Immature natural killer cell (primary cell): ENCODE measurements around the gene BCAM. TPM values are rescaled to one million over a fixed set of nuclear protein-coding genes. Genes with fewer than 3 reads are reported as not detected.
"Not testable (repeated sequence)": the region's sequence is repeated elsewhere in the genome, so short reads cannot be mapped to it uniquely, and the experiment has no call there.

Source experiments
- DNase-seq, 3 donors: peaks; one replicate each; pipeline ENCODE4 v3.0.0; 2022; ENCODE audit warnings: mixed read lengths in 1 of 3
- H3K27ac Mint-ChIP-seq, 6 donors: one replicate each; pipeline ENCODE4 v1.8.0; 2020; ENCODE audit warnings: mixed read lengths in 6 of 6, mild to moderate bottlenecking in 5 of 6, inconsistent platforms in 4 of 6, moderate library complexity in 3 of 6
- H3K27me3 Mint-ChIP-seq, 3 donors: one replicate each; pipeline ENCODE4 v1.8.0; 2020 to 2021; ENCODE audit warnings: low read depth in 3 of 3, mild to moderate bottlenecking in 3 of 3, mixed read lengths in 3 of 3, moderate library complexity in 3 of 3, inconsistent platforms in 1 of 3
- H3K36me3 Mint-ChIP-seq, 3 donors: one replicate each; pipeline ENCODE4 v1.8.0; 2020; ENCODE audit warnings: mixed read lengths in 3 of 3, inconsistent platforms in 2 of 3, mild to moderate bottlenecking in 2 of 3
- H3K4me1 Mint-ChIP-seq, 2 donors: one replicate each; pipeline ENCODE4 v1.8.0; 2020; ENCODE audit warnings: inconsistent platforms in 2 of 2, mild to moderate bottlenecking in 2 of 2, mixed read lengths in 2 of 2, moderate library complexity in 1 of 2
- H3K4me3 Mint-ChIP-seq, 5 donors: one replicate each; pipeline ENCODE4 v1.8.0; 2020; ENCODE audit warnings: mild to moderate bottlenecking in 5 of 5, mixed read lengths in 5 of 5, inconsistent platforms in 3 of 5, moderate library complexity in 3 of 5
- H3K9me3 Mint-ChIP-seq, 6 donors: one replicate each; pipeline ENCODE4 v1.8.0; 2020; ENCODE audit warnings: mild to moderate bottlenecking in 6 of 6, mixed read lengths in 6 of 6, inconsistent platforms in 4 of 6, moderate library complexity in 3 of 6
- polyA plus RNA-seq, 3 donors: library from polyadenylated mRNA; unstranded; fragments of 300-500 nt; fragmentation: Illumina TruSeq; gene quantifications; one replicate each; pipeline ENCODE4 v1.2.3, GENCODE V29; 2021

BCAM gene
- polyA plus RNA-seq, 3 donors from 2014 or later: not detected

DNA sequence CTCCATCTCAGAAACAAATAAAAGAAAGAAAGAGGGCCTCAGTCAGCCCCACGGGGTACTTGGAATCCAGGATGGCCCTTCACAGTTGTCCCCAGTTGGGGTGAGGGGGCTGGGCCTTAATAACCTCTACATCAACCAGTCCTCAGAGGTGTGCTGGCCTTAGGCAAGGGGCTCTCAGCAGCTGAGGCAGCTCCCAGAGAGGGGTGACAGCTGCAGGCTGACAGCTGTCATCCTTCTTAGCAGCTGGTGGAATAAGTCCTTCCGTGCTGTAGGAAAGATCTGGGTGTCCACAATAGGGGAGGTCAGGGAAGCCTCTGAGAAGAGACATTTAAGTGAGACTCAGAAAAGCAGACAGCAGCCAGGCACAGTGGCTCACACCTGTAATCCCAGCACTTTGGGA is 7.4 kb downstream of the BCAM start:
- peaks cover 1 to 4% (median 4%) of the 10 kb centered on the region in 3 donors for H3K27me3 Mint-ChIP-seq
- no peak overlapping the region for H3K4me3 Mint-ChIP-seq
- no peaks in the 10 kb centered on the region for H3K4me1 Mint-ChIP-seq
- no peaks in the 10 kb centered on the region for H3K36me3 Mint-ChIP-seq
- no peak overlapping the region for H3K27ac Mint-ChIP-seq
- DNase-seq: no peak
- H3K9me3 Mint-ChIP-seq: no peaks in the 10 kb centered on the region

DNA sequence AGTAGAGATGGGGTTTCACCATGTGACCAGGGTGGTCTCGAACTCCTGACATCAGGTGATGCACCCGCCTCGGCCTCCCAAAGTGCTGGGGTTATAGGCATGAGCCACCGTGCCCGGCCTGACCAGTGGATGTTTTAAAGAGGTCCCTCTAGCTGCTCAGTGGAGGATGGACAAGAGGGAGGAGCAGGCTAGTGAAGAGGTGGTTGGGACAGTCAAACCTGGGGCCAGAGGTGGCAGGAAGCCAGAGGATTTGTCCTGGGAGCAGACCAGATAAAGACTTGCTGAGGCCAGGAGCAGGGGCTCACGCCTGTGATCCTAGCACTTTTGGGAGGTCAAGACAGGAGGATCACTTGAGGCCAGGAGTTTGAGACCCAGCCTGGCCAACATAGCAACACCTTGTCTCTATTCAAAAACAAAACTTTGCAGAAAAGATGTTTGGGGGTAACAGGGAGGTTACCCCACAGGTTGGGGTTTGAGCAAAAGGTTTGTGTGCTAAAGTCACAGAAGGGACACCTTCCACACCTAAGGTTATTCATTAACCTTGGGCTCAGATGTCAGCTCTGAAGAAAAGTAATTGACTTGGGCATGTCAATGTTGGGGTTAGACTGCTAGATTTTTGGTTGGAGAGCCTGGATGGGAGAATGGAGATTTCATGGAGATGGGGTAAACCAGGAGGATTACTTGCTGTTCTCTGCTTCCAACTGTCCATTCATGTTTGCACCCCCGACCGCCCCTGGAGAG is 9.0 kb downstream of the BCAM start:
- Mint-ChIP-seq H3K36me3 (no peaks in the 10 kb centered on the region), H3K27ac (no peak overlapping the region), H3K9me3 (no peaks in the 10 kb centered on the region), H3K4me3 (no peak overlapping the region), H3K4me1 (no peaks in the 10 kb centered on the region), H3K27me3 (peaks cover 3 to 4% (median 4%) of the 10 kb centered on the region in 3 donors)
- no peak for DNase-seq

DNA sequence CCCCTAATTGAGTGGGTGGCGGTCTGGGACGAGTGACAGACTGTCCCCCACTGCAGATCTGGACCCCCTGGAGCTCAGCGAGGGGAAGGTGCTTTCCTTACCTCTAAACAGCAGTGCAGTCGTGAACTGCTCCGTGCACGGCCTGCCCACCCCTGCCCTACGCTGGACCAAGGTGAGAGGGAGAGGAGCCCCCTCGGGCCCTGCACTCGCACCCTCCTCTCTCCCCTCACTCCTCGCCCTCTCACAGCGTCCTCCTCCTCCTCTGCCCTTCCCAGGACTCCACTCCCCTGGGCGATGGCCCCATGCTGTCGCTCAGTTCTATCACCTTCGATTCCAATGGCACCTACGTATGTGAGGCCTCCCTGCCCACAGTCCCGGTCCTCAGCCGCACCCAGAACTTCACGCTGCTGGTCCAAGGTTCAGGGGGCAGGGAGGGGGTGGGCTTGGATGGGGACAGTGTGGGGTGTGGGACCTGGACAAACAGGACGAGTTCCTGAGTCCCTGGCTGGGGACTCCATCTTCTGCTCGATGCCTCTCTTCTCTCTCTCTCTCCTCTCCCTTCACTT is 9.6 kb downstream of the BCAM start:
- no peaks in the 10 kb centered on the region for H3K36me3 Mint-ChIP-seq

DNA sequence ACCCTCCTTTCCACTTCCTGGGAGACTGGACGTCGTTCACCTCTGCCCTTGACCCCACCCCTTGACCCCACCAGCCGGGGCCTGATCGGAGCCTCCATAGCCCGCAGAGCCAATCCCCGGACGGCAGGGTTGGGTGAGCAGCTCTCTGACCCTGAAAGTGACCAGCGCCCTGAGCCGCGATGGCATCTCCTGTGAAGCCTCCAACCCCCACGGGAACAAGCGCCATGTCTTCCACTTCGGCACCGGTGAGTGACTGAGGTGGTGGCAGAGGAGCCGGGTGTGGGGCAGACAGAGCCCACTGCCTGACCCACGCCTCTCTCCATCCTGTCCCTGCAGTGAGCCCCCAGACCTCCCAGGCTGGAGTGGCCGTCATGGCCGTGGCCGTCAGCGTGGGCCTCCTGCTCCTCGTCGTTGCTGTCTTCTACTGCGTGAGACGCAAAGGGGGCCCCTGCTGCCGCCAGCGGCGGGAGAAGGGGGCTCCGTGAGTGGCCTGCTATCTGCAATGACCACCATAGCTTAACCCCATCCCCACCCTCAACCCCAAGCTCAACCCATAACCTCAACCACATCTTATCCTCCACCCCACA is 10.4 kb downstream of the BCAM start:
- Mint-ChIP-seq H3K4me1 (no peaks in the 10 kb centered on the region), H3K27ac (no peak overlapping the region), H3K4me3 (no peak overlapping the region), H3K36me3 (no peaks in the 10 kb centered on the region), H3K27me3 (peaks cover 2 to 5% (median 4%) of the 10 kb centered on the region in 3 donors), H3K9me3 (no peaks in the 10 kb centered on the region)
- DNase-seq: no peak

More for the DNA sequence above, 9.6 kb downstream of the BCAM start:
- H3K4me3 Mint-ChIP-seq: no peak overlapping the region
- H3K9me3 Mint-ChIP-seq: no peaks in the 10 kb centered on the region
- no peak overlapping the region for H3K27ac Mint-ChIP-seq
- DNase-seq: no peak
- H3K4me1 Mint-ChIP-seq: no peaks in the 10 kb centered on the region
- peaks cover 3 to 4% (median 4%) of the 10 kb centered on the region in 3 donors for H3K27me3 Mint-ChIP-seq

DNA sequence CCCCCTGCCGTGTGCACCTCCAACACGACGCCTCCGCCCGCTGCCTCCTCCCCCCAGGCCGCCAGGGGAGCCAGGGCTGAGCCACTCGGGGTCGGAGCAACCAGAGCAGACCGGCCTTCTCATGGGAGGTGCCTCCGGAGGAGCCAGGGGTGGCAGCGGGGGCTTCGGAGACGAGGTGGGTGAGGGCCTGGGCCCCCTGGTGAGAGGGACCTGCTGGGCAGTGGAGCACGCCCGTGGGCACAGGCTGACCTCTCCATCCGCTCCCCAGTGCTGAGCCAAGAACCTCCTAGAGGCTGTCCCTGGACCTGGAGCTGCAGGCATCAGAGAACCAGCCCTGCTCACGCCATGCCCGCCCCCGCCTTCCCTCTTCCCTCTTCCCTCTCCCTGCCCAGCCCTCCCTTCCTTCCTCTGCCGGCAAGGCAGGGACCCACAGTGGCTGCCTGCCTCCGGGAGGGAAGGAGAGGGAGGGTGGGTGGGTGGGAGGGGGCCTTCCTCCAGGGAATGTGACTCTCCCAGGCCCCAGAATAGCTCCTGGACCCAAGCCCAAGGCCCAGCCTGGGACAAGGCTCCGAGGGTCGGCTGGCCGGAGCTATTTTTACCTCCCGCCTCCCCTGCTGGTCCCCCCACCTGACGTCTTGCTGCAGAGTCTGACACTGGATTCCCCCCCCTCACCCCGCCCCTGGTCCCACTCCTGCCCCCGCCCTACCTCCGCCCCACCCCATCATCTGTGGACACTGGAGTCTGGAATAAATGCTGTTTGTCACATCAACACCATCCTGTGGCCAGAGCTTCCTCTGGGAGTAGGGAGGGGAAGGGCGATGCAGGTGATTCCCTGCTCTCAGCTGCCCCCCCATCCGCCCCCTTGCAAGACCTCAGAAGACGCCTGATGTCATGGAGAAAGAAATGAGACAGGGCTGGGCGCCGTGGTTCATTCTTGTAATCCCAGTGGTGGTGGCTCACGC is 12.0 kb downstream of the BCAM start:
- no peaks in the 10 kb centered on the region for H3K4me1 Mint-ChIP-seq
- H3K27me3 Mint-ChIP-seq: peaks cover 2 to 7% (median 2%) of the 10 kb centered on the region in 3 donors
- DNase-seq: no peak
- no peaks in the 10 kb centered on the region for H3K36me3 Mint-ChIP-seq
- H3K4me3 Mint-ChIP-seq: no peak overlapping the region
- H3K27ac Mint-ChIP-seq: no peak overlapping the region
- no peaks in the 10 kb centered on the region for H3K9me3 Mint-ChIP-seq

DNA sequence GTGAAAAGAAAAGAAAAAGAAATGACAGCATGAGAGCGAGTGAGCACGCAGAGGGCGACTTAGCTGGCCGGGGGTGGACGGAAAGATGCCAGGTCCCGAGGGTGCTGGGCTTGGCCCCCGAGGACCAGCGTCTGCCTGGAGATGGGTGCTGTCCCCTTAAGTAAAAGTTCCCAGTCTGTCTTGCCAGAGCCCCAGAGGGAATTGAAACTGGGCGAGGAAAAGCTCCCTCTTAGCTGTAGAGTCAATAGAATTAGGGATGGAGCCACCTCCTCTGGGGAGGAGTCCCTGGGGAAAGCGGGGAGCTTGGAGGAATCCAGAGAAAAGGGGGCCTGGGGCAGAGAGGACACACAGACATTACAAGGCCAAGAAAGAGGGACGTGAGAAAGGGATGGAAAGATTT is 13.3 kb downstream of the BCAM start:
- Mint-ChIP-seq H3K4me3 (no peak overlapping the region), H3K36me3 (no peaks in the 10 kb centered on the region), H3K27me3 (peaks cover 2 to 10% (median 4%) of the 10 kb centered on the region in 3 donors), H3K27ac (no peak overlapping the region), H3K4me1 (no peaks in the 10 kb centered on the region), H3K9me3 (no peaks in the 10 kb centered on the region)
- no peak for DNase-seq

DNA sequence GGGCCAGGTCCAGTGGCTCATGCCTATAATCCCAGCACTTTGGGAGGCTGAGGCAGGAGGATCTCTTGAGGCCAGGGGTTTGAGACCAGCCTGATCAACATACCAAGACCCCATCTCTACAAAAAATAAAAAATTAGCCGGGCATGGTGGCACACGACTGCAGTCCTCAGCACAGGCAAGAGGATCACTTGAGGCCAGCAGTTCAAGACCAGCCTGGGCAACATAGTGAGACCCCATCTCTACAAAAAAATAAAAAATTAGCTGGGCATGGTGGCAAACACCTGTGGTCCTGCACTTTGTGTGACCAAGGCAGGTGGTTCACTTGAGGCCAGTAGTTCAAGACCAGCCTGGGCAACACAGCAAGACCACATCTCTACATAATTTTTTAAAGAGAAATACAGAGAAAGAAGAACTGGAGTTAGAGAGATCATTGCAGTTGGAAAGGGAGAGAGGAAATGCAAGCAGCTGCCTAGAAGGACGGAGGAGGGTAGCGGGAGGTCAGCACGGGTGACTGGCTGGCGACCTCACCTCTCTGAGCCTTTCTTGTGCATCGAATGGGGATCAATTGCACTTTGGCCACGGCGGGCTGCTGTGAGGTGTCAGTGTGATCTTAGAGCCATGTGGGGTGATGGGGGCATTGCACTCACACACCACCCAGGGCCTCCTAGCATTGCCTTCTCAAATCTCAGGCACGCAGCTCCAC is 13.9 kb downstream of the BCAM start:
- Mint-ChIP-seq H3K27me3 (peaks cover 2 to 9% (median 4%) of the 10 kb centered on the region in 3 donors), H3K4me3 (no peak overlapping the region), H3K9me3 (no peaks in the 10 kb centered on the region), H3K4me1 (no peaks in the 10 kb centered on the region), H3K27ac (no peak overlapping the region), H3K36me3 (no peaks in the 10 kb centered on the region)
- DNase-seq: no peak

DNA sequence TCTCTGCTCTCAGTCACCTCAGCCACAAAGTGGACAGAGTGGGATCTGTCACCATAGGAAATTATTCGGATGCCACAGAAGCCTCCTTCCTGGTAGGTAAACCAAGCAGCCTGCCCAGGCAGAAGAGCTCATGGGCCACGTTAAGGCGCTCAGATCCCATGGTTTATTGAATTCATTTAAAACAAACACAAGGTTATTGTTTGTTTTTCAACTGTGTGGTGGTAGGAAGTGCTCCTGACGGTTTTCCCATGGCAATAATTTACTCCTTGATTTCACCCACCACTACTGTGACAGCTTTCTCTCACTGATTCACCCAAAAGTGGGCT is 14.4 kb downstream of the BCAM start:
- Mint-ChIP-seq H3K4me1 (no peaks in the 10 kb centered on the region), H3K27me3 (peaks cover 2 to 8% (median 4%) of the 10 kb centered on the region in 3 donors), H3K27ac (no peak overlapping the region), H3K9me3 (no peaks in the 10 kb centered on the region), H3K36me3 (no peaks in the 10 kb centered on the region), H3K4me3 (no peak overlapping the region)
- no peak for DNase-seq

DNA sequence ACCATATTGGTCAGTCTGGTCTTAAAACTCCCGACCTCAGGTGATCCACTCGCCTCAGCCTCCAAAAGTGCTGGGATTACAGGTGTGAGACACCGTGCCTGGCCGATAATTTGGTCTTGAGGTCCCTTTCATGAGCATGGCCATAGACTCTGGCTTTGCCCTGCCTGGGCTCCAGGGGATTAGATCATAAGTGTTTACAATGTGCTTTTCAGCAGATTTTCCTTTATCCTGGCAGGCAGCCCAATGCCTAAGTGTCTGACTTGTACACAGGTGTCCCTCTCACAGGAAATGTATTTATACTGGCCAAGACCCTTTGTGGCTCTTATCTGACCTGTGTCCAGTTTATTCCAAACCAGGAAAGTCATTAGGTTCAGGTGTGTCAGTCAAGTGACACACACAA is 15.9 kb downstream of the BCAM start:
- Mint-ChIP-seq H3K27ac (no peak overlapping the region), H3K4me3 (no peak overlapping the region), H3K4me1 (no peaks in the 10 kb centered on the region), H3K36me3 (no peaks in the 10 kb centered on the region), H3K9me3 (no peaks in the 10 kb centered on the region), H3K27me3 (peaks cover 2 to 8% (median 5%) of the 10 kb centered on the region in 3 donors)
- no peak for DNase-seq

DNA sequence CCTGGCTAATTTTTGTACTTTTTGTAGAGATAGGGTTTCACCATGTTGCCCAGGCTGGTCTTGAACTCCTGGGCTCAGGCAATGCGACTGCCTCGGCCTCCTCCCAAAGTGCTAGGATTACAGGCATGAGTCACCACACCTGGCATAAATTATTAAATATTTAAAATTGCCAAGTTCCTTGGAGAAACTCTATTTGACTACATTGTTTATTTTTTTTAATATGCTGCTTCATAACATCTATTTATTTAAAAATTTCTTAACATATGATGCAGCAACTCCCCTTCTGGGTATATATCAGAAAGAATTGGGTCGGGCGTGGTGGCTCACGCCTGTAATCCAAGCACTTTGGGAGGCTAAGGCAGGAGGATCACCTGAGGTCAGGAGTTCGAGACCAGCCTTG is 24.0 kb downstream of the BCAM start:
- not testable (repeated sequence) for DNase-seq, H3K27ac Mint-ChIP-seq

DNA sequence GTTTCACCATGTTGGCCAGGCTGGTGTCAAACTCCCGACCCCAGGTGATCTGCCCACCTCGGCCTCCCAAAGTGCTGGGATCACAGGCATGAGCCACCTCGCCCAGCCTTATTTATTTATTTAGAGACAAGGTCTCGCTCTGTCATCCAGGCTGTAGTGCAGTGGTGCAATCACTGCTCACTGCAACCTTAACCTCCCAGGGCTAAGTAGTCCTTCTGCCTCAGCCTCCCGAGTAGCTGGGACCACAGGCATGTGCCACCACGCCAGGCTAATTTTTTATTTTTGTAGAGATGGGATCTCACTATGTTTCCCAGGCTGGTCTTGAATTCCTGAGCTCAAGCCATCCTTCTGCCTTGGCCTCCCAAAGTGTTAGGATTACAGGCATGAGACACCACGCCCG is 25.5 kb downstream of the BCAM start:
- H3K4me3 Mint-ChIP-seq, H3K36me3 Mint-ChIP-seq, H3K4me1 Mint-ChIP-seq, H3K9me3 Mint-ChIP-seq, H3K27ac Mint-ChIP-seq, DNase-seq: not testable (repeated sequence)
- peaks cover 6 to 12% (median 7%) of the 10 kb centered on the region in 3 donors for H3K27me3 Mint-ChIP-seq

More for the DNA sequence above, 24.0 kb downstream of the BCAM start:
- not testable (repeated sequence) for H3K36me3 Mint-ChIP-seq, H3K4me3 Mint-ChIP-seq, H3K4me1 Mint-ChIP-seq, H3K9me3 Mint-ChIP-seq
- H3K27me3 Mint-ChIP-seq: peaks cover 3 to 12% (median 6%) of the 10 kb centered on the region in 3 donors

DNA sequence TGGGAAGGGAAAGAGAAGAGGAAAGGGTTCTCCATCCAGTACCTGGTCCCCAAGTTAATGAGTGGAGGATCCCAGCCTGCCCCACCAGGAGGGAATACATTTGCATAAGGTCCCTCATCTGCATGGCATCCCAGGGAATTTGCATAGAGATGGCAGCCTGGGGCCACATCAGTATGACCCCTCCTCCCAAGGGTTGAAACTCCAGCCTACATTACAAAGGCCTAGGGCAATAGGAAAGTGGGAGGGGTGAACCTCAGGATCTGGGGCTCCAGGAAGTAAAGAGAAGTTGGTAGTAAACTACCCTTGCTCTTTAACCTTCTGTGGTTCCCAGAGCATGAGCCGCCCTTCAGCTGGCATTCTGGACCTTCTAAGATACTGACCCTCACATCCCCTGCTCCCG is 30.4 kb downstream of the BCAM start:
- Mint-ChIP-seq H3K9me3 (no peaks in the 10 kb centered on the region), H3K4me3 (no peak overlapping the region), H3K4me1 (no peaks in the 10 kb centered on the region), H3K27me3 (peaks cover 2 to 8% (median 4%) of the 10 kb centered on the region in 3 donors), H3K36me3 (no peaks in the 10 kb centered on the region), H3K27ac (no peak overlapping the region)
- DNase-seq: no peak

DNA sequence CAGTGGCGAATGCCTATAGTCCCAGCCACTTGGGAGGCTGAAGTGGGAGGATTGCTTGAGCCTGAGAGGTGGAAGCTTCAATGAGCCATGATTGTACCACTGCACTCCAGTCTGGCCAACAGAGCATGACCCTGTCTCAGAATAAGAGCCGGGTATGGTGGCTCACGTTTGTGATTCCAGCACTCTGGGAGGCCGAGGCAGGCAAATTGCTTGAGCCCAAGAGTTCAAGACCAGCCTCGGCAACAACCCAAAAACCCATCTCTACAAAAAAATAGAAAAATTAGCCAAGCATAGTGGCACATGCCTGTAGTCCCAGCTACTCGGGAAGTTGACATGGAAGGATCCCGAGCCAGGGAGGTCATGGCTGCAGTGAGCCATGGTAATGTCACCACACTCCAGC is 31.9 kb downstream of the BCAM start:
- H3K27me3 Mint-ChIP-seq: peaks cover 4 to 10% (median 4%) of the 10 kb centered on the region in 3 donors
- H3K36me3 Mint-ChIP-seq: peaks cover 0 to 4% (median 0%) of the 10 kb centered on the region in 3 donors
- H3K27ac Mint-ChIP-seq: no peak overlapping the region
- H3K4me1 Mint-ChIP-seq: peaks cover 10 to 13% of the 10 kb centered on the region in 2 donors
- H3K9me3 Mint-ChIP-seq: peaks cover 0 to 2% (median 0%) of the 10 kb centered on the region in 6 donors
- no peak overlapping the region for H3K4me3 Mint-ChIP-seq
- DNase-seq: no peak
